PC-9 (cell line): ENCODE data around the gene SNAP47.

Experiments used
- CTCF ChIP-seq: fragments of 200-600 bp; sonication (generic); conservative IDR thresholded peaks from 2 replicates; pipeline ENCODE4 v1.6.1; 2017; ENCODE audit warnings: mixed run types, antibody characterized with exemption, mild to moderate bottlenecking, moderate library complexity
- EZH2 ChIP-seq: fragments of 200-600 bp; sonication (generic); IDR thresholded peaks from 2 replicates; pipeline ENCODE4 v1.8.0; 2017; ENCODE audit warnings: antibody characterized with exemption, low read depth

DNA sequence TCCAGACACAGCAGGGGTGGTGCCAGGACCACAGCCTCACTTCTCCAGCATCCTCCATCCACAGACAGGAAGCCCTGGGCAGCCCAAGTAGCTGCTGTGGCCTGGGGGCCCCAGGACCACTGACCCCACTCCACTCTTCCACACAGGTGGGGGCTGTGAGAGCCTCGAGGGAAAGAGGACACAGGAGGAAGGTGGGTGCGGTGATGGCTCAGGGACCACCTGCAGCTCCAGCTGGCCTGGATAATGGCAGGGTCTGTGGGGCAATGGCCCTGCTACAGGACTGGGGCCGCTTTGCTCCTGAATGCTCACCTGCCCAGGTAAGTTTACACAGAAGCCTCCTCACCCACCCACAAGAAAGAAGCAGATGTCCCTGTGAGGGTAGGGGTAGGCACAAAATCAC is 61.9 kb downstream of the SNAP47 start:
- TF ChIP-seq CTCF (no peak), EZH2 (no peak)
